Hematopoietic multipotent progenitor cell treated with erythropoietin and hydrocortisone succinate and interleukin-3 and kit ligand, for 15 days (in vitro differentiated cells): Measurements from ENCODE around the gene LMAN1L.

Source experiments
- DNase-seq: peaks from one replicate; pipeline ENCODE4 v3.0.0-alpha.2; 2015; ENCODE audit warnings: low spot score

The LMAN1L gene

DNA sequence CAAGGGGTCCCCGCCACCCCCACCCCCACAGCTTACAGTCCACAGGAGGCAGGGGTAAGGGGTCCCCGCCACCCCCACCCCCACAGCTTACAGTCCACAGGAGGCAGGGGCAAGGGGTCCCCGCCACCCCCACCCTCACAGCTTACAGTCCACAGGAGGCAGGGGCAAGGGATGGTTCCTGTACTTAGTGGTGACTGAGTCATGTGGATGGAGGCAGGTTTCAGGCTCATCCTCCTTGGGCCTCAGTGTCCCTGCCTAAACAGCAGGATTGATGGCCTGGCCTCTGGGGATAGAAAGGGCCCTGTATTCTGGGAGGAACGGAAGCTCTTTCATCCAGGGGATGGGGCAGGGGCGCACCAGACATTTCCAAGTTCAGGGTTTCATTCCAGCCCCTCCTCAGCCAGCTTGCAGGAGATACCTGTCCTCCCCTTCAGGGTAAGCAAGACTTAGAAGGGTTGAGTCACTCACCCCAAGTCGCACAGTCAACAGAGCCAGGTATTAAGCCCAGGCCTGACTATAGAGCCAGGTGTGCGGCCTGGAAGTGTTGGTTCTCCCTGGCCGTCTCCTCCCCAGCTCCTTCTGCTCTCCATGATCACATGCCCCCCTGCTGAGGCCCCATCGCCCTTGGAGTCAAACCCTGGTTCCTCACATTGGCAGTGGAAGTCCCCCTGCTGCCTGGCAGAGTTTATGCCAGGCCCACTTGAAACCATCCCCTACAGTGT is 18.2 kb upstream of the LMAN1L start:
- DNase-seq = no peak

DNA sequence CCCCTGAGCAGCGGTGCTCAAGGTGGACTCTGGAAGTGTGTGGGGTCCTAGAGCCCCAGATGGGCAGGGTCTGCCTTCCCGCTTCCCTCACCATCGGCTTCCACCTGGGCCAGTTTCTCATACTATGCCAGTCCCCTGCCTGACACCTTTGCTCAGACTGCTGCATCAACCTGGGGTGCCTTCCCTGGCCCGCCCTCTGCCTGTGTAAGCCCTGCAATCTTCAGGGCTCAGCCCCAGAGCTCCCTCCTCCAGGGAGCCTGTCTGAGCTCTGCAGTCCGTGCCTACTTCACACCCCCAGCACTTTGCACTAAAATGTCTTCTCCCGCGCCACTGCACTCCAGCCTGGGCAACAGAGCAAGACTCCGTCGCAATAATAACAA is 17.7 kb upstream of the LMAN1L start:
- no peak for DNase-seq

DNA sequence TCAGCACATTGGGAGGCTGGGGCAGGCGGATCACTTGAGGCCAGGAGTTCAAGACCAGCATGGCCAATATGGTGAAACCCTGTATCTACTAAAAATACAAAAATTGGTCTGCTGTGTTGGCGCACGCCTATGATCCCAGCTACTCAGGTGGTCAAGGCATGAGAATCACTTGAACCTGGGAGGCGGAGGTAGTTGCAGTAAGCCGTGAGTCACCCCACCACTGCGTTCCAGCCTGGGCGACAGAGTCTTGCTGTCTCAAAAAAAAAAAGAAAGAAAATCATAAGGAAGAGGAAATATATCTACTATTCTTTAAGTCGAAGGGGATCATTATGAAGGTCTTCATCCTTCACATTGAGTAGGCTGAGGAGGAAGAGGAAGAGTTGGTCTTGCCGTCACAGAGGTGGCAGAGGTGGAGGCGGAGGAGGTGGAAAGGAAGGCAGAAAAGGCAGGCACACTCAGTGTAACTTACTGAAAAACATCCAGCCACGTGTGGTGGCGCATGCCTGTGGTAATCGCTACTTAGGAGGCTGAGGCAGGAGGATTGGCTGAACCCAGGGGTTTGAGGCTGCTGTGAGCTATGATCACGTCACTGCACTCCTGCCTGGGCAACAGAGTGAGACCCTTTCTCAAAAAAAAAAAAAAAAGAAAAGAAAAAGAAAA is 16.5 kb upstream of the LMAN1L start:
- no peak for DNase-seq

DNA sequence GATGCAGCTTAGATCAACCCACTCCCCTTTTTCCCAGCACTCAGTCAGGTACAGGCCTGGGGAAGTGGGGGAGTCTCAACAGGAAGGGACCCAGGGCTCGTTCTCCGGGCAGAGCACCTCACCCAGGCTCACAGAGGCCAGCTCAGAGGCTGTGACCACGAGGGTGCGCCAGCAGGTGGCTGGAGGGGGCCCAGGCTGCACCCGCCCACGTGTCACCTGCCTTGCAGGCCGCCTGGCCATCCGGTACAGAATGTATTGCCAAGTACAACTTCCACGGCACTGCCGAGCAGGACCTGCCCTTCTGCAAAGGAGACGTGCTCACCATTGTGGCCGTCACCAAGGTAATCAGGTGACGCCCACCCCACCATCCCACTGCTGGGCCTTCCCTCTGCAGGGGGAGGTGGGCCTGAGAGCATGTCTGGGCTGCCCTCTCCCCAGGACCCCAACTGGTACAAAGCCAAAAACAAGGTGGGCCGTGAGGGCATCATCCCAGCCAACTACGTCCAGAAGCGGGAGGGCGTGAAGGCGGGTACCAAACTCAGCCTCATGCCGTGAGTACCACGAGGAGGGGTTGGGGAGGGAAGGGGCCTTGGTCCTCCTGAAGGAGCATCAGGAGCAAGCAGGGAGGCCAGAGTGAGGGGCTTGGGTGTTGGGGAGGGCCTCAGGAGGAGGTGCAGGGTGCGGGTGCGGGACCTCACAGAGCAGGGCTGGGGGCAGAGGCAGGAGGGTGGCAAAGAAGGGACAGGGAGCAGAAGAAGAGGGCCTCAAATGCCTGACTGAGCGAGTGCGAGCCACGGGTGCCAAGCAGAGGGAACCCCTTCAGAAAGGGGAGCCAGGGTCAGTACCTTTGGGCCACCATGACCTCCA is 14.0 kb upstream of the LMAN1L start:
- DNase-seq = no peak

DNA sequence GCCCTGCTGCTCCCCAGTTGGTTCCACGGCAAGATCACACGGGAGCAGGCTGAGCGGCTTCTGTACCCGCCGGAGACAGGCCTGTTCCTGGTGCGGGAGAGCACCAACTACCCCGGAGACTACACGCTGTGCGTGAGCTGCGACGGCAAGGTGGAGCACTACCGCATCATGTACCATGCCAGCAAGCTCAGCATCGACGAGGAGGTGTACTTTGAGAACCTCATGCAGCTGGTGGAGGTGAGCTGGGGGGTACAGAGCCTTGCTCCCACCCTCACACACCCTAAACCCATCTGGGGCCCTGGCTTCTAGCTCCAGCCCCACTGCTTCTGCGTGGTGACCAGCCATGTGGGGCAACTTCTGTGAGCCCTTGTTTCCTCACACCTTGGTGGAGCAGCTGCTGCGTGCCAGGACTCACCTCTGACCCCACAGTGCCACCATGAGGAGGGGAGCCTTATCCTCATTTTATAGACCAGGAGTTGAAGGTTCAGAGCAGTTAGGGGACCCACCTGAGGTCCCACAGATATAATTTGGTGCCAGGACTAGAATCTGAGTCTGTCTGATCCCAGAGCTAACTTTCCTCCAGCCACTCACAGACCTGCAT is 13.3 kb upstream of the LMAN1L start:
- DNase-seq = no peak

DNA sequence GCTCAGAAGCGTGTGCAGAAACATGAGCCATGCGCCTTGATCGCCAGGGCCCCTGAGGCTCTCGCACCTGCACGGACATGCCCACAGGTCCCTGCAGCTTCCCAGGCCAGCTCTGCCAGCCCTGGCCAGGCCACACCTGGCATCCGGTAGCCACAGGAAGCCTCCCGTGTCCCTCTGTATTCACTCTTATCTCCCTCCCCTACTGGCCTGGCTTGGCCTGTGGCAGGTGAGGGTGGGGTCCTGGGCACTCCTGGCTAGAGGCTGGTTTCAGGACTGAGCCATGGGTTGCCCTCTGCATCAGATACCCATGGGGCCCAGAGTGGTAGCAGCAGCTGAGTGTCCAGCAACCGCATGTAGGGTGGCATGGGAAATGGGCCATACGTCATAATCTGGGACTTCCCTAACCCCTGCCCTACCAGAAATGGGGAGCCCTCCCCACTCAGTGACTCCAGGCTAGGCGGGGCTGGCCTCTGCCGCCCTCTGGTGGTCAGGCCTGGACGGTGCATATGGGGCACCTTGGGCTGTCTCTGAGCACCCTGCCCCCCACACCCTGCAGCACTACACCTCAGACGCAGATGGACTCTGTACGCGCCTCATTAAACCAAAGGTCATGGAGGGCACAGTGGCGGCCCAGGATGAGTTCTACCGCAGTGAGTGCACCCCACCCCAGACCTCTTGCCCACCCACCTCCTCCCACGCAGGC is 12.6 kb upstream of the LMAN1L start:
- peak; percentile 83 for DNase-seq

DNA sequence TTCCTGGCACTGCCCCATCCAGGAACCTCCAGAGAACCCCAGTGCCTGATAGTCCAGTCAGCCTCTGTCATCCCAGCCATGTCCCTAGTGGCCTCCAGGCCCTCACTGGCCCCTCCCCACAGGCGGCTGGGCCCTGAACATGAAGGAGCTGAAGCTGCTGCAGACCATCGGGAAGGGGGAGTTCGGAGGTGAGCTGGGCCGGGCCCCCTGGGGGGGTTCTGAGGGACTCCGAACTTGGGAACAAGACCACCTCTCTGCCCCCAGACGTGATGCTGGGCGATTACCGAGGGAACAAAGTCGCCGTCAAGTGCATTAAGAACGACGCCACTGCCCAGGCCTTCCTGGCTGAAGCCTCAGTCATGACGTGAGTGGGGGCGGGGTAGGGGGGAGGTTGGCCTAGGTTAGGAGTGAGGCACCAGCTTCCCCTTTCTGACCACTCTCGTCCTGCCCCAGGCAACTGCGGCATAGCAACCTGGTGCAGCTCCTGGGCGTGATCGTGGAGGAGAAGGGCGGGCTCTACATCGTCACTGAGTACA is 12.0 kb upstream of the LMAN1L start:
- DNase-seq = no peak

DNA sequence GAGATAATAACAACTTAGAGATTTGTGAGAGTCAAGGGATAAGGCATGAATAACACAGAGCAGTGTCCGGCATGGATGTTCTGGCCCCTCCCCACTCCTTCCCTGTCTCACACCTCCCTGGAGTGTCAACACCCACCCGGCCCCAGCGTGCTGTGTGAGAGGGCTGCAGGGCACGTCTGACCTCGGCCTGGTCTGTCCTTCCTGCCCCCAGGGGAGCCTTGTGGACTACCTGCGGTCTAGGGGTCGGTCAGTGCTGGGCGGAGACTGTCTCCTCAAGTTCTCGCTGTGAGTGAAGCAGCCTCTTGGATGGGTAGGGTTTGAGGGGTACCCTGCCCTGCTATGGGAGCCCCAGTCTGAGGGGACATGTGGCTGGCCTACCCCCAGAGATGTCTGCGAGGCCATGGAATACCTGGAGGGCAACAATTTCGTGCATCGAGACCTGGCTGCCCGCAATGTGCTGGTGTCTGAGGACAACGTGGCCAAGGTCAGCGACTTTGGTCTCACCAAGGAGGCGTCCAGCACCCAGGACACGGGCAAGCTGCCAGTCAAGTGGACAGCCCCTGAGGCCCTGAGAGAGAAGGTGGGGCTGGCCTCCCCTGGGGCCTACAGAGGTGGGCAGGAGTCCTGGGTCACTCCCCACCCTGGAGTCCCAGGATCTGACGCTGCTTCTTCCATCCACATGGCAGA is 11.2 kb upstream of the LMAN1L start:
- no peak for DNase-seq

DNA sequence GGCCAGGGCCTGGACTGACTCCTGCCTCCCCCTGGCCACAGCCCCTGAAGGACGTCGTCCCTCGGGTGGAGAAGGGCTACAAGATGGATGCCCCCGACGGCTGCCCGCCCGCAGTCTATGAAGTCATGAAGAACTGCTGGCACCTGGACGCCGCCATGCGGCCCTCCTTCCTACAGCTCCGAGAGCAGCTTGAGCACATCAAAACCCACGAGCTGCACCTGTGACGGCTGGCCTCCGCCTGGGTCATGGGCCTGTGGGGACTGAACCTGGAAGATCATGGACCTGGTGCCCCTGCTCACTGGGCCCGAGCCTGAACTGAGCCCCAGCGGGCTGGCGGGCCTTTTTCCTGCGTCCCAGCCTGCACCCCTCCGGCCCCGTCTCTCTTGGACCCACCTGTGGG is 10.3 kb upstream of the LMAN1L start:
- DNase-seq = no peak

DNA sequence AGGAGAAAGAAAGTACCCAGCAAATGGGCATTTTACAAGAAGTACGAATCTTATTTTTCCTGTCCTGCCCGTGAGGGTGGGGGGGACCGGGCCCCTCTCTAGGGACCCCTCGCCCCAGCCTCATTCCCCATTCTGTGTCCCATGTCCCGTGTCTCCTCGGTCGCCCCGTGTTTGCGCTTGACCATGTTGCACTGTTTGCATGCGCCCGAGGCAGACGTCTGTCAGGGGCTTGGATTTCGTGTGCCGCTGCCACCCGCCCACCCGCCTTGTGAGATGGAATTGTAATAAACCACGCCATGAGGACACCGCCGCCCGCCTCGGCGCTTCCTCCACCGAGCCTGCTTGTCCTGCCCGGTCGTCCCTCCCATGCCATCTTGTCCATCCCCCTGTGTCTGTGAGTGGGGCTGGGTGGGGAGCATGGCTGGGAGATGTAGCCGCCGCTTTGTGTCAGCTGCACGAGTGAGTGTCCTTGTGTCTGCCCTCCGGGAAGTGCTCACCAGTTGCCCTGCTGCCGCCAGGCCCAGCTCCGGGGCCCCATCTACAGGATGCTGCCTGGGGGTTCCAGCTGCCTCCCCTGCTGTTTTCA is 9.7 kb upstream of the LMAN1L start:
- DNase-seq = no peak

DNA sequence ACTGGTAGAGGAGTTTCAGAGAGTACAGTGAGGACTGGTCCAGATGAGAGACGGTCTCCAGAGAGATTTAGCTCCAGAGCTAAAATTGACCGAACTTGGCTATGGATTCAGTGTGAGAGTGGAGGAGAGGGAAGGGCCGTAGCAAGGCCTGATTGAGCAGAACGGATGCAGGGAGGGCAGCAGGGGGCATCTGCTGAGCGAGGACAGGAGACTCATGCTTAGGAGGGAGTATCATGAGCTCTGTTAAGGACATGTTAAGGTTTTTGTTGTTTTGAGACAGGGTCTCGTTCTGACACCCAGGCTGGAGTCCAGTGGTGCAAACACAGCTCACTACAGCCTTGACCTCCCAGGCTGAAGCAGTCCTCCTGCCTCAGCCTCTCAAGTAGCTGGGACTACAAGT is 7.7 kb upstream of the LMAN1L start:
- no peak for DNase-seq

DNA sequence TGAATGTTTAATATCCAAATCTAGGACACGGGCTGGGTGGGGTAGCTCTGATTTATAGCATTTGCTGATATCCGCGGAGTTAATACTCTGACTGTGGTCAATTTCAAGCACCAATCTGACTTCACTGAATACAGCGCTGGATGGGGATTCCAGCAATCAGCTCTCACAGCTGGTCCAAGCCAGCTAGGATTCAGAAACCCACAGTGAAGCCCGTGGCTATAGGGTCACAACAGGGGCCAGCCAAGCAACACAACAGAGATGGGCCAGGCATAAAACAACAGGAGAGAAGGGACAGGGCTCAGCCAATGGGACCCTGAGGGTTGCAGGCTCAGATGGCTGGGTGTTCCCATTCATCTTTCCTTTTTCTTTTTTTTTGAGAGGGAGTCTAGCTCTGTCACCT is 5.4 kb upstream of the LMAN1L start:
- no peak for DNase-seq

DNA sequence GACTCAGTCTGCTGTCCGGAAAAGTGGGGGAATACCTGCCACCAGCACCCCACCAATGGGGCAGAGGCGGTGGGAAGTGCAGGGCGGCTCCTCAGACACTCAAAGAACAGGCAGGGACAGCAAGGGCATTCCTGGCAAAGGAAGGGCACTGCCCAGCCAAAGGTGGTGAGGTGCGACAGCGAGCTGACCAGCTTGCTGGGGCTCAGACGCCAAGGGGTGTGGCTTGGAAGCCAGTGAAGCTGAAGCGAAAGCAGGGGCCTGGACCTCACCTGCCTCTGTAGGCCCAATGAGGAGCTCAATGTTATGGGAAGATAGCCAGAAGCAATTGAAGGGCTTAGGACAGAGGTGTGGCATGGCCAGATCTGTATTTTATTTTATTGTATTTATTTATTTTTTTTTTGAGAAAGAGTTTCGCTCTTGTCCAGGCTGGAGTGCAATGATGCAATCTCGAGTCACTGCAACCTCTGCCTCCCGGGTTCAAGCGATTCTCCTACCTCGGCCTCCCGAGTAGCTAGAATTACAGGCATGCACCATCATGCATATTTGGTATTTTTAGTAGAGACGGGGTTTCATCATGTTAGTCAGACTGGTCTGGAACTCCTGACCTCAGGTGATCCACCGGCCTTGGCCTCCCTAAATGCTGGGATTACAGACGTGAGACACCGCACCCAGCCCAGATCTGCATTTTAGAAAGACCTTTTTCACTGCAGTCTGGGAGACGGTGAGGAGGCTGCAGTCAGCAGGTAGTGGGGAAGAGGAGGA is 4.4 kb upstream of the LMAN1L start:
- DNase-seq = no peak

DNA sequence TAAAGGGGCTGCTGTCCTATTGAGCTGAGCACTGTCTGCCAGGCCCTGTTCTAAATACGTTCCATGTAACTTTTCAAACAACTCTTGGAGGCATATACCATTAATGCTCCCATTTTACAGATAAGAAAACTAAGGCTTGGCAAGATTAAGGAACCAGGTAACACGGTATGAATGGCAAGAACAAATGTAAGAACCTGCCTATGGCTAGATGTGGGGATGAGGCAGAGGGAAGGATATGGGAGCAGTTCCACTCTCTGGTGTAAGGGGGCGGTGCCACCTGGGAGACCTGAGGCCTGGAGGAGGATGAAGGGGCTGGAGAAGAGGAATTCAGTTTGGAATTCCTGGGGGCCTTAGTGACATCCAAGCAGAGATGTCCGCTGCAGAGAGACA is 3.8 kb upstream of the LMAN1L start:
- no peak for DNase-seq

DNA sequence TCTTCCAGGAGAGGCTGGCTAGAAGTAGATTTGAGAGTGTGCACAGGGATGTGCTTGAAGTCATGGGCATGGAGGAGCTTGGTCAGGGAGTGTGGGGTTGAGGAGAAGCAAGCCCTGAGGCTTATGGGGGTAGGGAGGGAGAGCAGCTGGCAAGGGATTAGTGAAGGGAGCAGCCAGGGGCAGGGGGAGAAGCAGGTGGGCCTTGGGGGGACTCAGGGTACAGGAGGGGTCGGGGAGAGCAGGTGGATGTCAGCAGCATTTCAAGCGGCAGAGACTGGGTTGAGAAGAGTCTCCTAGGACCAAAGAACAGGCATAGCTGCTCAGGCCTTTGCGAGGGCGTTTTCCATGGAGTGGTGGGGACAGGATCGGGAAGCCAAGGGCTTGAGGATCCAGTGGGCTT is 3.4 kb upstream of the LMAN1L start:
- DNase-seq = no peak

DNA sequence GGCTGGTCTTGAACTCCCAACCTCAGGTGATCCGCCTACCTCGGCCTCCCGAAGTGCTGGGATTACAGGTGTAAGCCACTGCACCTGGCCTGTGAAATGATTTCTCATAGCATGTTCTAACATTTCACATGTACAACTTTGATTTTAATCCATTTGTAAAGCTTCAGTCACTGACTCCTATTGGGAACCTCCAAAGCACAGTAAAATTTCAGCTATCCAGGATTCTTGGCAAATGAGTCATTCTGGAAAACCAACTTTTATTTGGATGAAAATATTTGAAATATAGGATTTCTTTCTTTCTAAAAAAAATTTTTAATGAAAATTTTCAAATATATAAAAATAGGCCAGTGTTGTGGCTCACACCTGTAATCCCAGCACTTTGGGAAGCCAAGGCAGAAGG is 2.7 kb upstream of the LMAN1L start:
- no peak for DNase-seq

DNA sequence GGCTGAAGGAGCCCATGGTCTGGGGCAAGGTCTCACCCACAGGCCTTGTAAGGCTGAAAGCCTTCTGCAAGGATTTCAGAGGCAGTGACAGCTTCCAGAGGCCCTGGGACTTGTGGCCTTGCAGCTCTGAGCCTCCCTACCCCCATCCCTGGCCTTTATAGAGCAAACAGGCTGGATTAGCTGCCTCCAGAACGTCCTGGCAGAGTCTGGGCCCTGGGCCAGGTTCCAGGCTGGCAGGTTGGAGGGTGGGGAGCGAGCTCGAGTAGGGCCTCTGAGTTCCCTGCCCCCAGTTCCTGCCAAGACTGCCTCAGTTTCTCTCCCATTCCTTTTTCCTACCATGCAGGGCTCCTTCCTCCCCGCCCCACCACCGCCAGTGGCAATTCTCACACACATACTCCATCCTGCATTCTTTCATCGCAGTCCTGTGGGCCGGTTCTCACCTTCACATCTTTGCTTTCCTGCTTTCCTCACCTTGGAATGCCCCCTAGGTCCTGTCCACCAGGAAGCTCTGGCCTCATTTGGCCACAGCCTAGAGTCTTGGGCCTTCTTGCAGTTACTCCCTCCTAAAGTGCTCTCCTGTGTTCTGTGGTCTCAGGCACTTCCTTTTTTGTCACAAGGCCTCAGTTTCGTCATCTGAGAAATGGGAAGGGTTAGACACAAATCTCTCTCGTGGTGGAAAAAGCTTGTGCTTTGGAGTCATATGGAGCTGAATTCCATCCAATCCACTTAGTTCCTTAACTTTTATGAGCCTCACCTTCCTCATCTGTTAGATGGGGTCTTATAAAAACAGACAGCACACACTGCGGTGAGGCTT is 2.7 kb downstream of the LMAN1L start:
- no peak for DNase-seq

DNA sequence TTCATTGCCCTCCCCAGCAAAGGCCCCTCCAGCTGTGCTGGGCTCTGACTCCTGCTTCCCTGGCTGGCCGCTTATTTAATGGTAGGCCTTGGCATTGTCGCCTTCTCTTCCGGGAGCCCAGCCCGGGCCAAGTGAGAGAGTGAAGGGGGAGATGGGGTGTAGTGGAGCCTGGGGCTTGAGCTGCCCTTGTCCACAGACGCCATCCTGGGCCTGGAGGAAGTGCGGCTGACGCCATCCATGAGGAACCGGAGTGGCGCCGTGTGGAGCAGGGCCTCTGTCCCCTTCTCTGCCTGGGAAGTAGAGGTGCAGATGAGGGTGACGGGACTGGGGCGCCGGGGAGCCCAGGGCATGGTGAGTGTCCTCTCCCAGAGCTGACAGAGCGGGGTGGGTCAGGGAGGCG is 3.3 kb downstream of the LMAN1L start:
- no peak for DNase-seq
